NCI-H446 treated with DMSO at 0.1 percent for 48 hours (cell line): ENCODE measurements around the gene RAE1.

Experiments
- DNase-seq: peaks from one replicate; lab custom pipeline; 2025; lab: John Stamatoyannopoulos, UW

The RAE1 gene

GRCh38 chr20:57351042-57351783 lies at the start of gene RAE1:
TSS of gene RAE1 (plus strand) at chr20:57351255. CDS start at chr20:57354039, 2,784 bp downstream.
- DNase-seq, result peak; percentile 83

GRCh38 chr20:57306747-57307146 lies 44.3 kb upstream of the RAE1 start:
- DNase-seq, result no peak

GRCh38 chr20:57308451-57309271 lies 42.4 kb upstream of the RAE1 start:
- DNase-seq, result no peak

GRCh38 chr20:57309544-57310115 lies 41.4 kb upstream of the RAE1 start:
- no peak for DNase-seq

GRCh38 chr20:57310821-57311514 lies 40.1 kb upstream of the RAE1 start:
- no peak for DNase-seq

GRCh38 chr20:57312138-57312537 lies 38.9 kb upstream of the RAE1 start:
- no peak for DNase-seq

- no peak for DNase-seq
Observed at GRCh38 chr20:57313230-57313629, 37.8 kb upstream of the RAE1 start.

- no peak for DNase-seq
Observed at GRCh38 chr20:57313951-57314350, 37.1 kb upstream of the RAE1 start.

GRCh38 chr20:57315083-57315975 lies 35.7 kb upstream of the RAE1 start:
- no peak for DNase-seq

- DNase-seq, result no peak
Observed at GRCh38 chr20:57315976-57316480, 35.0 kb upstream of the RAE1 start.

GRCh38 chr20:57316795-57317201 lies 34.3 kb upstream of the RAE1 start:
- no peak for DNase-seq

- no peak for DNase-seq
Observed at GRCh38 chr20:57317316-57317788, 33.7 kb upstream of the RAE1 start.

- DNase-seq, result no peak
Observed at GRCh38 chr20:57317789-57318371, 33.2 kb upstream of the RAE1 start.

- DNase-seq, result no peak
Observed at GRCh38 chr20:57319584-57319983, 31.5 kb upstream of the RAE1 start.

GRCh38 chr20:57320358-57320757 lies 30.7 kb upstream of the RAE1 start:
- DNase-seq, result no peak

GRCh38 chr20:57321142-57321541 lies 29.9 kb upstream of the RAE1 start:
- no peak for DNase-seq

- DNase-seq, result no peak
Observed at GRCh38 chr20:57322476-57322875, 28.6 kb upstream of the RAE1 start.

GRCh38 chr20:57323034-57323433 lies 28.0 kb upstream of the RAE1 start:
- no peak for DNase-seq

GRCh38 chr20:57325632-57326356 lies 25.3 kb upstream of the RAE1 start:
- no peak for DNase-seq
